ENCODE results near the gene STXBP2.

- TF ChIP-seq, protein P1, sequence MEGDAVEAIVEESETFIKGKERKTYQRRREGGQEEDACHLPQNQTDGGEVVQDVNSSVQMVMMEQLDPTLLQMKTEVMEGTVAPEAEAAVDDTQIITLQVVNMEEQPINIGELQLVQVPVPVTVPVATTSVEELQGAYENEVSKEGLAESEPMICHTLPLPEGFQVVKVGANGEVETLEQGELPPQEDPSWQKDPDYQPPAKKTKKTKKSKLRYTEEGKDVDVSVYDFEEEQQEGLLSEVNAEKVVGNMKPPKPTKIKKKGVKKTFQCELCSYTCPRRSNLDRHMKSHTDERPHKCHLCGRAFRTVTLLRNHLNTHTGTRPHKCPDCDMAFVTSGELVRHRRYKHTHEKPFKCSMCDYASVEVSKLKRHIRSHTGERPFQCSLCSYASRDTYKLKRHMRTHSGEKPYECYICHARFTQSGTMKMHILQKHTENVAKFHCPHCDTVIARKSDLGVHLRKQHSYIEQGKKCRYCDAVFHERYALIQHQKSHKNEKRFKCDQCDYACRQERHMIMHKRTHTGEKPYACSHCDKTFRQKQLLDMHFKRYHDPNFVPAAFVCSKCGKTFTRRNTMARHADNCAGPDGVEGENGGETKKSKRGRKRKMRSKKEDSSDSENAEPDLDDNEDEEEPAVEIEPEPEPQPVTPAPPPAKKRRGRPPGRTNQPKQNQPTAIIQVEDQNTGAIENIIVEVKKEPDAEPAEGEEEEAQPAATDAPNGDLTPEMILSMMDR (IDR thresholded peaks at IDR 0.05; ENCODE audit: borderline replicate concordance, extremely low read depth, low read length, poor library complexity, severe bottlenecking), result no peak
- no peak for TF ChIP-seq EZH2 (IDR thresholded peaks at IDR 0.05; ENCODE audit: borderline replicate concordance, low read depth, low read length, severe bottlenecking)
These were observed 33.9 kb downstream of the STXBP2 start for GRCh38 chr19:7670790-7671189.

All from DND-41 (cell line).